IPS DF 19.7 (cell line): Measurements from ENCODE around the gene NR0B2.
"Not testable (repeated sequence)": the region's sequence is repeated elsewhere in the genome, so short reads cannot be mapped to it uniquely, and the experiment has no call there.

ENCODE experiments used
- DNase-seq: peaks from one replicate; pipeline ENCODE4 v3.0.0-alpha.2; 2013; ENCODE audit warnings: low read depth, low spot score

Gene NR0B2

GRCh38 chr1:26889551-26890466 lies 24.0 kb downstream of the NR0B2 start, which contains the start of gene GPN2:
GPN2 (minus strand) TSS chr1:26890283; CDS start chr1:26890096, 187 bp downstream.
- DNase-seq, result peak; percentile 45

- DNase-seq, result no peak
Observed at GRCh38 chr1:26888231-26888630, 25.5 kb downstream of the NR0B2 start.

GRCh38 chr1:26887125-26887524 lies 26.6 kb downstream of the NR0B2 start:
- DNase-seq, result no peak

GRCh38 chr1:26882696-26883463 lies 30.9 kb downstream of the NR0B2 start:
- no peak for DNase-seq

- not testable (repeated sequence) for DNase-seq
Observed at GRCh38 chr1:26881611-26882010, 32.2 kb downstream of the NR0B2 start.

GRCh38 chr1:26879793-26880192 lies 34.0 kb downstream of the NR0B2 start:
- no peak for DNase-seq

GRCh38 chr1:26877326-26877725 lies 36.4 kb downstream of the NR0B2 start:
- no peak for DNase-seq

- no peak for DNase-seq
Observed at GRCh38 chr1:26874896-26875295, 38.9 kb downstream of the NR0B2 start.

GRCh38 chr1:26873097-26873496 lies 40.7 kb downstream of the NR0B2 start:
- not testable (repeated sequence) for DNase-seq

- peak; percentile 75 for DNase-seq
Observed at GRCh38 chr1:26864610-26865480, 48.9 kb downstream of the NR0B2 start.

GRCh38 chr1:26863685-26864077 lies 50.1 kb downstream of the NR0B2 start:
- no peak for DNase-seq

- DNase-seq, result peak; percentile 81
Observed at GRCh38 chr1:26862781-26863684, 50.7 kb downstream of the NR0B2 start, which contains the start of gene SFN. SFN (plus strand) TSS chr1:26863149; CDS start chr1:26863213, 64 bp downstream.

- DNase-seq, result no peak
Observed at GRCh38 chr1:26861889-26862378, 51.8 kb downstream of the NR0B2 start.
